HCT116 (cell line): ENCODE data around the gene GARIN3.

ENCODE experiments used
- EZH2 ChIP-seq: fragments of 200-600 bp; sonication (generic); IDR thresholded peaks from 2 replicates; pipeline ENCODE4 v1.6.1; 2017; ENCODE audit warnings: antibody characterized with exemption, mixed run types
- TF ChIP-seq, protein P1 (sequence below): IDR thresholded peaks from 2 replicates; pipeline ENCODE4 v1.6.1; 2012

DNA sequence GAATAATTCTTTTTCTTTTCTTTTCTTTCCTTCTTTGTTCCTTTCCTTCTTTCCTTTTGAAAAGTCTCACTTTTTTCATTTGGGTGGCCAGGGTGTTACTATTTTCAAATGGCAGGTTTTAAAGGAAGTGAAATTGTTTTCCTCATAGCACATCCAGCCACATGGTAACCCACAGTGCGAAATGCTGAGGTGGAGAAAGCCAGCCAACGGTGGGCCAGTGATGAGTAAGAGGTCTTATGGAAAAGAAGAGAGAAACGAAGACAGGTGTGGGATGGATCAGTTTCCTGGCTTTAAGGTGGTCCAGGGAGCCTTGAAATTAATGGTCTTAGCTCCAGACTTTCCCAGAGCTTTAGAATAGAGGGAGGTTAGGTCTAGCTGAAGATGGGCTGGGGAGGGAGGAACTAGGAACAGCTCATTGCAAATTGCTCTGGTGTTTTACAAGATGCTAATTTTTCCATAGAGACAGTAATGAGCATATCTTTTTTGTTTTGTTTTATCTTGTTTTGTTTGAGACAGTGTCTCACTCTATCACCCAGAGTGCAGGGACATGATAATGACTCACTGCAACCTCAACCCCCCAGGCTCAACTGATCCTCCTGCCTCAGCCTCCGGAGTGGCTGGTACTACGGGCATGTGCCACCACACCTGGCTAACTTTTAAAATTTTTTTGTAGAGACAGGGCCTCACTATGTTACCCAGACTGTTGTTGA, 32.4 kb upstream of the GARIN3 start:
- TF ChIP-seq, protein P1, sequence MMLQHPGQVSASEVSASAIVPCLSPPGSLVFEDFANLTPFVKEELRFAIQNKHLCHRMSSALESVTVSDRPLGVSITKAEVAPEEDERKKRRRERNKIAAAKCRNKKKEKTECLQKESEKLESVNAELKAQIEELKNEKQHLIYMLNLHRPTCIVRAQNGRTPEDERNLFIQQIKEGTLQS: no peak
- no peak for TF ChIP-seq EZH2
